Measurements from ENCODE around the gene ZNF350.
"Not testable (repeated sequence)": the region's sequence is repeated elsewhere in the genome, so short reads cannot be mapped to it uniquely, and the experiment has no call there.

ZNF350 gene

GRCh38 chr19:51970718-51971117 is 15.9 kb downstream of the ZNF350 start:
- no peak for DNase-seq

DNA sequence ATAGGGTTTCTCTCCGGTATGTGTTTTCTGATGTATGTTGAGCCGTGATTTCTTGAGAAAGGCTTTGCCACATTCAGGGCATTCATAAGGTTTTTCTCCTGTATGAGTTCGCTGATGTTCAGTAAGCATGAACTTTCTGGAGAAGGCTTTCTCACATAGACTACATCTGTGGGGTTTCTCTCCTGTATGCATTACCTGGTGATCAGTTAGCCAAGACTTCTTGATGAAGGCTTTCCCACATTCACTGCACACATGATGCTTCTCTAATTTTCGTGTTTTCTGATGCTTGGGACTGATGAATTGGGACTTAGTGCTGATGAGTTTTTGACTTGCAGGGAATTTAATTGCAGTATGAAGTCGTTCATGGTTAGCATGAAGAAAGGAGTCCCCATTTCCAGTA is 21.1 kb downstream of the ZNF350 start:
- no peak for DNase-seq

- not testable (repeated sequence) for DNase-seq
Measured at GRCh38 chr19:51960621-51961233, 25.9 kb downstream of the ZNF350 start.

DNA sequence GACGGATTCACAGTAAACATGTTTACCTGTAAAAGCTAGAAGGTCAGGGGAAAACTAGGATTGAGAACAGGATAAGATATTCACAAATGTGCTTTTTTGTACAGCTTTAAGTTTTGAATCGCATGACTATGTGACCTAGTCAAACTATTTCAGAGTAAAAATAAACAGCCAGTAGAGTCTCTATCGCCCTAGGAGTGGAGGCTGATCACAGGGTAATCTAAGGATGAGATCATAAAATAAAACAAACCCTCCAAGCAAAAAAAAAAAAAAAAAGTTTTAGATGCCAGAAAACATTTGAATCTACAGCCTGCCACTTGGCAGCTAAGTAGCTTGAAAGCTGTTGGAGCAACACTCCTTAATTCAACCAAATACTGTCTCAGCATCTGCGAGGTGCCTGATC is 26.8 kb downstream of the ZNF350 start:
- DNase-seq: no peak

GRCh38 chr19:51957846-51958245 is 28.8 kb downstream of the ZNF350 start:
- DNase-seq: not testable (repeated sequence)

- no peak for DNase-seq
Measured at GRCh38 chr19:51948975-51949374, 37.7 kb downstream of the ZNF350 start.

- DNase-seq: no peak
Measured at GRCh38 chr19:51946602-51947001, 40.0 kb downstream of the ZNF350 start.

- DNase-seq: no peak
Measured at GRCh38 chr19:51944798-51945552, 41.7 kb downstream of the ZNF350 start.

DNA sequence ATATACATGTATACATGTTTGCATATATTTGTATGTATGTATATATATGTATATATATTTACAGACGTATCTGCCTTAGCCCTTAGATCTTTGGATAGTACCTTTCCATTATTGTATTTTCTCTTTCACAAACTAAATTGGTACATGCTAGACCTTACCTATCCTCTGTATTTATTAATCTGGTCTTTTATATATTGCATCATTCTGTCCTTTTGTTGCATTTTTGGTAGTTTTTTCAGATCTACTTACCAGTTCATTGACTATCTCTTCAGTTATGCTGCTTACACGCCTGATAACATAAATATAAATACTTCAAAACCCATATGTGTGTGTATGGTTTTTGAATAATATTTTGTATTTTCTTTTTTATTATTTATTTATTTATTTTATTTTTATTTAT is 47.7 kb downstream of the ZNF350 start:
- DNase-seq: no peak

- DNase-seq: no peak
Measured at GRCh38 chr19:51931921-51932320, 54.7 kb downstream of the ZNF350 start.

GRCh38 chr19:51927859-51928258 is 58.8 kb downstream of the ZNF350 start:
- no peak for DNase-seq

GRCh38 chr19:51926784-51927741 is 59.6 kb downstream of the ZNF350 start, which contains the start of gene ZNF613:
TSS of gene ZNF613 (plus strand) at chr19:51927472. CDS start at chr19:51936221, 8,749 bp downstream.
- peak; percentile 76 to 83 for DNase-seq

DNA sequence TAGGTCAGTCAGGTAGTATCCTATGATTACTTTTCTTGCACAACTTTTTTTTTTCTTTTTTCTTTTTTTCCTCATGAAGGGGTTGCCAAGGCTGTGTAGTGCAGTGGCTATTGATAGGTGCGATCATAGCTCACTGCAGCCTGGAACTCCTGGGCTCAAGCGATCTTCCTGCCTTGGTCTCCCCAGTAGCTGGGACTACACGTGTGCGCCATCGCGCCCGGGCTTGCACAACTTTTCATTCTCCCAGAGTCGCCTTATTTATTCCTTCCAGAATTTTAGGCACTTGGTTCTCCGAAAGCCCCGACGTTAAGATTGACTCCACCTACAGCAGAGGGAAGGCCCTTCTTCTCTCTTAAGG is 60.2 kb downstream of the ZNF350 start:
- no peak for DNase-seq

DNA sequence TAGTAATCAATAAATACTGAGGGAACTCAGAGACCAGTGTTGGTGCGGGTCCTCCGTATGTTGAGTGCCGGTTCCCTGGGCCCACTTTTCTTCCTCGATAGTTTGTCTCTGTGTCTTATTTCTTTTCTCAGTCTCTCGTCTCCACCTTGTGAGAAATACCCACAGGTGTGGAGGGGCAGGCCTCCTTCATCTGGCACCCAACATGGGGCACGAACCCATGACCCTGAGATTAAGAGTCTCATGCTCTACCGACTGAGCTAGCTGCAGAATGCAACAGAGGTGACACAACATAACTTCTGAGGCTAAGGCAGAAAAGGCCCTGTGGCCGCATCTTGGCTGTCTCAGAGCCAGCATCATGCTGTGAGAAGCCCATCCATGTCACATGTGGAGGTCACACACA is 64.7 kb downstream of the ZNF350 start:
- no peak for DNase-seq

- no peak for DNase-seq
Measured at GRCh38 chr19:51919606-51920005, 67.0 kb downstream of the ZNF350 start.

- DNase-seq: no peak
Measured at GRCh38 chr19:51916167-51916566, 70.5 kb downstream of the ZNF350 start.

- no peak for DNase-seq
Measured at GRCh38 chr19:51915324-51915867, 71.2 kb downstream of the ZNF350 start.

All from SHP77 (cell line).